Lower lobe of right lung (tissue), 2 donors: ENCODE results near the gene NTN5. TPM values are rescaled to one million over a fixed set of nuclear protein-coding genes. Genes with fewer than 3 reads are reported as not detected.
A peak's percentile ranks its signal among the peaks of the same experiment; 100 is the strongest.

Experiments
- ATAC-seq, 2 donors: fragments of 200-7000 bp; cut with Tn5 transposase; one replicate each; pipeline ENCODE4 v1.9.1; 2020 to 2022; ENCODE audit warnings: mild to moderate bottlenecking in 2 of 2, moderate library complexity in 2 of 2
- DNase-seq: peaks from one replicate; pipeline ENCODE4 v3.0.0-alpha.2; 2020
- H3K27ac ChIP-seq: fragments of 200-600 bp; one replicate; pipeline ENCODE4 v1.8.0; 2022
- H3K27me3 ChIP-seq: fragments of 200-600 bp; one replicate; pipeline ENCODE4 v1.8.0; 2022; ENCODE audit warnings: low read depth
- H3K36me3 ChIP-seq: fragments of 200-600 bp; one replicate; pipeline ENCODE4 v1.8.0; 2022; ENCODE audit warnings: mild to moderate bottlenecking
- H3K4me1 ChIP-seq: fragments of 200-600 bp; one replicate; pipeline ENCODE4 v1.8.0; 2022
- H3K4me3 ChIP-seq: fragments of 200-600 bp; one replicate; pipeline ENCODE4 v1.8.0; 2022; ENCODE audit warnings: mild to moderate bottlenecking
- H3K9me3 ChIP-seq: fragments of 200-600 bp; one replicate; pipeline ENCODE4 v1.8.0; 2022
- intact Hi-C: fragments of 100-400 bp; cut with DNase I; formaldehyde crosslinking; loops from one replicate; pipeline ENCODE4 v1.11.0; 2022
- total RNA-seq: library from RNA; stranded (reverse); fragmentation: NEBNext Ultra II Directional; extraction: Animal tissue kit (Norgen Biotek cat#: 25700); gene quantifications from one replicate; pipeline ENCODE4 v1.2.1, GENCODE V29; 2021
- TF ChIP-seq, protein P1 (sequence below): fragments of 200-600 bp; IDR thresholded peaks from one replicate; pipeline ENCODE4 v1.8.0; 2022; ENCODE audit warnings: antibody characterized with exemption, mild to moderate bottlenecking
- donor health status: DM: no; HTN: yes; CAD: no; lungs with severe emphysema.

The NTN5 gene
- total RNA-seq, 1 donor from 2014 or later, result 0.24 TPM

GRCh38 chr19:48713864-48714755, 41.3 kb upstream of the NTN5 start:
- TF ChIP-seq, protein P1, sequence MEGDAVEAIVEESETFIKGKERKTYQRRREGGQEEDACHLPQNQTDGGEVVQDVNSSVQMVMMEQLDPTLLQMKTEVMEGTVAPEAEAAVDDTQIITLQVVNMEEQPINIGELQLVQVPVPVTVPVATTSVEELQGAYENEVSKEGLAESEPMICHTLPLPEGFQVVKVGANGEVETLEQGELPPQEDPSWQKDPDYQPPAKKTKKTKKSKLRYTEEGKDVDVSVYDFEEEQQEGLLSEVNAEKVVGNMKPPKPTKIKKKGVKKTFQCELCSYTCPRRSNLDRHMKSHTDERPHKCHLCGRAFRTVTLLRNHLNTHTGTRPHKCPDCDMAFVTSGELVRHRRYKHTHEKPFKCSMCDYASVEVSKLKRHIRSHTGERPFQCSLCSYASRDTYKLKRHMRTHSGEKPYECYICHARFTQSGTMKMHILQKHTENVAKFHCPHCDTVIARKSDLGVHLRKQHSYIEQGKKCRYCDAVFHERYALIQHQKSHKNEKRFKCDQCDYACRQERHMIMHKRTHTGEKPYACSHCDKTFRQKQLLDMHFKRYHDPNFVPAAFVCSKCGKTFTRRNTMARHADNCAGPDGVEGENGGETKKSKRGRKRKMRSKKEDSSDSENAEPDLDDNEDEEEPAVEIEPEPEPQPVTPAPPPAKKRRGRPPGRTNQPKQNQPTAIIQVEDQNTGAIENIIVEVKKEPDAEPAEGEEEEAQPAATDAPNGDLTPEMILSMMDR, result no peak
- peak; percentile 99 for DNase-seq
- H3K4me1 ChIP-seq, result peaks cover 36% of the 10 kb centered on the region

GRCh38 chr19:48713041-48713863, 40.4 kb upstream of the NTN5 start:
- Histone ChIP-seq H3K4me3 (peak overlapping the region; percentile 81), H3K36me3 (no peaks in the 10 kb centered on the region), H3K27ac (peak overlapping the region; percentile 60), H3K4me1 (peaks cover 34% of the 10 kb centered on the region), H3K9me3 (no peaks in the 10 kb centered on the region), H3K27me3 (no peaks in the 10 kb centered on the region)
- TF ChIP-seq, protein P1, result no peak
- intact Hi-C loops, result no loop called here
- no peak for DNase-seq
- no peak for ATAC-seq

More at GRCh38 chr19:48713864-48714755, 41.3 kb upstream of the NTN5 start:
- Histone ChIP-seq H3K27me3 (no peaks in the 10 kb centered on the region), H3K27ac (peak overlapping the region; percentile 82), H3K36me3 (no peaks in the 10 kb centered on the region), H3K9me3 (no peaks in the 10 kb centered on the region), H3K4me3 (peak overlapping the region; percentile 81)
- ATAC-seq, result peak; percentile 97 to 98
- intact Hi-C loops, result no loop called here

- H3K4me1 ChIP-seq, result peaks cover 23% of the 10 kb centered on the region
- DNase-seq (no peak), ATAC-seq (no peak)
- no peaks in the 10 kb centered on the region for H3K9me3 ChIP-seq
- no peaks in the 10 kb centered on the region for H3K36me3 ChIP-seq
- H3K27me3 ChIP-seq, result no peaks in the 10 kb centered on the region
- H3K27ac ChIP-seq, result no peak overlapping the region
- intact Hi-C loops, result no loop called here
- no peak overlapping the region for H3K4me3 ChIP-seq
- TF ChIP-seq, protein P1, result no peak
Measured at GRCh38 chr19:48711106-48711662, 38.4 kb upstream of the NTN5 start.

DNA sequence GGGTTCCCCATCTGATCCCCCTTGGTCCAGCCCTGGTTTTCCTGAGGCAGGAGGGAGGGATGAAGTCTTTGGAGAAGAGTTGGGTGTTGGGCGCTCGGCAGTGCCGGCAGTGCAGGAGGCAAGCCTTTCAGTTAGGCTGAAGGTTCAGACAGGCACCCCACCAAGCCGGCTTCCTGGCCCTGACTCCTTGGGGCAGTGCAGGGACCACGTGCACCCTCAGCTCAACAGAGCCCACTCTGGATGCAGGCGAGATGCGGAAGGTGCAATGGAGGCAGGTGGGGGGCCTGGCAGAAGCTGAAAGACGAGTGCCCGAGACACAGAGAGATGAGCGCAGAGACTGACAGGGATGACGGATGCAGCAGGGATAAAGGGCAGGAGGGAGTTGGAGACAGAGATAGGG, 35.7 kb upstream of the NTN5 start:
- no peak for DNase-seq

DNA sequence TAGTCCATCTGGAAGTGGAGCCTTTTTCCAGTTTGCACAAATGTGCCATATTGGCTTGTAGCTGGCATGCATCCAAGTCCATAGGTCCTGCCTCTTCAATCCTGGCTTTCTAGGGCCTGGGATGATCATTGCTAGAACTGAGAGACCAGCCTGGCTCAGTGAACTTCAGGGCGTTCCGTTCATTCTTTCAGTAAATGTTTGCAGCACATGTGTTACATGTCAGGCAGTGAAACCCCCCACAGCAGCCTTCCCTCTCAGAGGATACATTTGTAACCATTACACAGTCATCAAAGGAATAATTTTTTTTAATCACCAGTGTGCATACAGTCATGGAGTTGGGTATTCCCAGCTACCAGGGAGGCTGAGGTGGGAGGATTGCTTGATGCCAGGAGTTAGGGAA, 32.6 kb upstream of the NTN5 start:
- Histone ChIP-seq H3K4me3 (no peak overlapping the region), H3K36me3 (peaks cover 7% of the 10 kb centered on the region), H3K9me3 (no peaks in the 10 kb centered on the region), H3K27me3 (no peaks in the 10 kb centered on the region), H3K4me1 (no peaks in the 10 kb centered on the region), H3K27ac (no peak overlapping the region)
- TF ChIP-seq, protein P1, result no peak
- intact Hi-C loops, result no loop called here
- ATAC-seq (no peak), DNase-seq (no peak)

More for the DNA sequence above, 35.7 kb upstream of the NTN5 start:
- intact Hi-C loops, result no loop called here
- no peak for ATAC-seq
- Histone ChIP-seq H3K9me3 (no peaks in the 10 kb centered on the region), H3K36me3 (no peaks in the 10 kb centered on the region), H3K27me3 (no peaks in the 10 kb centered on the region), H3K4me3 (no peak overlapping the region), H3K4me1 (peaks cover 8% of the 10 kb centered on the region), H3K27ac (no peak overlapping the region)
- TF ChIP-seq, protein P1, result no peak
